ENCODE measurements around the gene GOLPH3L.

The GOLPH3L gene

GRCh38 chr1:150708595-150708994 is 11.6 kb upstream of the GOLPH3L start:
- TF ChIP-seq CTCF (IDR thresholded peaks at IDR 0.05): no peak
- Histone ChIP-seq H3K4me3 (no peak overlapping the region), H3K27ac (no peak overlapping the region)
- no peak for DNase-seq (ENCODE audit: low spot score)

- no peak for DNase-seq (ENCODE audit: low spot score)
- H3K27ac ChIP-seq: no peak overlapping the region
- H3K4me3 ChIP-seq: no peak overlapping the region
- TF ChIP-seq CTCF (IDR thresholded peaks at IDR 0.05): no peak
These were observed 9.1 kb upstream of the GOLPH3L start for GRCh38 chr1:150706091-150706490.

- H3K4me3 ChIP-seq: no peak overlapping the region
- no peak overlapping the region for H3K27ac ChIP-seq
- DNase-seq (ENCODE audit: low spot score): no peak
- no peak for TF ChIP-seq CTCF (IDR thresholded peaks at IDR 0.05)
These were observed 6.5 kb upstream of the GOLPH3L start for GRCh38 chr1:150703427-150703826.

GRCh38 chr1:150696590-150696989 is 364 bp downstream of the GOLPH3L start:
- TF ChIP-seq CTCF (IDR thresholded peaks at IDR 0.05): no peak
- no peak for DNase-seq (ENCODE audit: low spot score)
- Histone ChIP-seq H3K27ac (peak overlapping the region; percentile 56 to 62), H3K4me3 (peak overlapping the region; percentile 74)

GRCh38 chr1:150696162-150696561 is 792 bp downstream of the GOLPH3L start:
- no peak for DNase-seq (ENCODE audit: low spot score)
- TF ChIP-seq CTCF (IDR thresholded peaks at IDR 0.05): no peak
- peak overlapping the region; percentile 74 for H3K4me3 ChIP-seq
- no peak overlapping the region for H3K27ac ChIP-seq

- no peak for TF ChIP-seq CTCF (IDR thresholded peaks at IDR 0.05)
- H3K4me3 ChIP-seq: no peak overlapping the region
- no peak overlapping the region for H3K27ac ChIP-seq
- no peak for DNase-seq (ENCODE audit: low spot score)
These were observed 1.4 kb downstream of the GOLPH3L start for GRCh38 chr1:150695561-150695960.

- H3K4me3 ChIP-seq: no peak overlapping the region
These were observed 4.2 kb downstream of the GOLPH3L start for GRCh38 chr1:150692720-150693119.

More at GRCh38 chr1:150692720-150693119, 4.2 kb downstream of the GOLPH3L start:
- TF ChIP-seq CTCF (IDR thresholded peaks at IDR 0.05): no peak
- no peak overlapping the region for H3K27ac ChIP-seq
- no peak for DNase-seq (ENCODE audit: low spot score)
